Osteocyte (in vitro differentiated cells): ENCODE results near the gene DHCR7. TPM values are rescaled to one million over a fixed set of nuclear protein-coding genes. Genes with fewer than 3 reads are reported as not detected.

ENCODE experiments used
- DNase-seq: peaks from one replicate; pipeline ENCODE4 v3.0.0; 2021; ENCODE audit warnings: mixed read lengths; ENCODE audit not compliant: unreplicated experiment; ENCODE audit errors: extremely low spot score
- H3K27ac Mint-ChIP-seq: one replicate; pipeline ENCODE4 v1.8.0; 2021; ENCODE audit warnings: mild to moderate bottlenecking, mixed read lengths; ENCODE audit not compliant: unreplicated experiment
- H3K27me3 Mint-ChIP-seq: one replicate; pipeline ENCODE4 v1.8.0; 2021; ENCODE audit warnings: mixed read lengths; ENCODE audit not compliant: unreplicated experiment
- H3K36me3 Mint-ChIP-seq: one replicate; pipeline ENCODE4 v1.8.0; 2021; ENCODE audit warnings: mixed read lengths; ENCODE audit not compliant: unreplicated experiment
- H3K4me1 Mint-ChIP-seq: one replicate; pipeline ENCODE4 v1.8.0; 2021; ENCODE audit warnings: mixed read lengths; ENCODE audit not compliant: unreplicated experiment
- H3K4me3 Mint-ChIP-seq: one replicate; pipeline ENCODE4 v1.8.0; 2021; ENCODE audit warnings: mild to moderate bottlenecking, moderate library complexity, mixed read lengths; ENCODE audit not compliant: unreplicated experiment
- H3K9me3 Mint-ChIP-seq: one replicate; pipeline ENCODE4 v1.8.0; 2021; ENCODE audit warnings: mixed read lengths; ENCODE audit not compliant: unreplicated experiment
- CTCF ChIP-seq: fragments of 200-600 bp; sonication (generic); IDR thresholded peaks from 2 replicates; pipeline ENCODE4 v1.5.0; 2021; ENCODE audit warnings: antibody characterized with exemption, mild to moderate bottlenecking, moderate library complexity
- total RNA-seq: library from RNA; stranded (reverse); gene quantifications from 2 replicates; pipeline ENCODE4 v1.2.1, GENCODE V29; 2021

The DHCR7 gene
- total RNA-seq, 1 donor from 2014 or later, result 30.2 TPM

- H3K27me3 Mint-ChIP-seq, result no peaks in the 10 kb centered on the region
- no peak for TF ChIP-seq CTCF
- H3K27ac Mint-ChIP-seq, result no peak overlapping the region
- H3K4me1 Mint-ChIP-seq, result peaks cover 19% of the 10 kb centered on the region
- no peaks in the 10 kb centered on the region for H3K9me3 Mint-ChIP-seq
- DNase-seq, result no peak
- H3K4me3 Mint-ChIP-seq, result no peak overlapping the region
- peaks cover 41% of the 10 kb centered on the region for H3K36me3 Mint-ChIP-seq
These were observed 8.1 kb upstream of the DHCR7 start for GRCh38 chr11:71456294-71456693.

- peaks cover 22% of the 10 kb centered on the region for H3K4me1 Mint-ChIP-seq
- peak overlapping the region; percentile 47 for H3K4me3 Mint-ChIP-seq
- H3K9me3 Mint-ChIP-seq, result no peaks in the 10 kb centered on the region
- TF ChIP-seq CTCF, result no peak
- peaks cover 27% of the 10 kb centered on the region for H3K36me3 Mint-ChIP-seq
- H3K27ac Mint-ChIP-seq, result no peak overlapping the region
- H3K27me3 Mint-ChIP-seq, result no peaks in the 10 kb centered on the region
- DNase-seq, result no peak
These were observed 6.4 kb upstream of the DHCR7 start for GRCh38 chr11:71454470-71455113.

GRCh38 chr11:71453918-71454304 lies 5.7 kb upstream of the DHCR7 start:
- TF ChIP-seq CTCF, result no peak
- Mint-ChIP-seq H3K4me1 (peaks cover 29% of the 10 kb centered on the region), H3K9me3 (no peaks in the 10 kb centered on the region), H3K27me3 (no peaks in the 10 kb centered on the region), H3K4me3 (peak overlapping the region; percentile 85), H3K27ac (peak overlapping the region; percentile 70), H3K36me3 (peaks cover 23% of the 10 kb centered on the region)
- DNase-seq, result no peak

GRCh38 chr11:71453037-71453917 lies 5.1 kb upstream of the DHCR7 start, which contains the start of gene NADSYN1:
Gene NADSYN1, plus strand, starts transcription at chr11:71453203. Its CDS starts 94 bp downstream, at chr11:71453297.
- Mint-ChIP-seq H3K27me3 (no peaks in the 10 kb centered on the region), H3K9me3 (no peaks in the 10 kb centered on the region), H3K4me1 (peaks cover 32% of the 10 kb centered on the region), H3K27ac (peak within 1 kb of the TSS; percentile 70), H3K4me3 (peak within 1 kb of the TSS; percentile 85), H3K36me3 (peaks cover 21% of the 10 kb centered on the region)
- peak; percentile 98 for DNase-seq
- no peak for TF ChIP-seq CTCF
